GM15510 (cell line): ENCODE measurements around the gene LRRC3.

Experiments used
- POLR2A ChIP-seq: IDR thresholded peaks from 3 replicates; pipeline ENCODE4 v1.6.1; 2011; ENCODE audit warnings: borderline replicate concordance; ENCODE audit not compliant: insufficient read length; ENCODE audit errors: extremely low read depth

The LRRC3 gene

GRCh38 chr21:44432841-44433790, 22.2 kb upstream of the LRRC3 start:
- no peak for TF ChIP-seq POLR2A

- TF ChIP-seq POLR2A, result no peak
Observed at GRCh38 chr21:44433791-44434567, 21.3 kb upstream of the LRRC3 start.

GRCh38 chr21:44434568-44434925, 20.8 kb upstream of the LRRC3 start:
- TF ChIP-seq POLR2A, result no peak

GRCh38 chr21:44434936-44435635, 20.2 kb upstream of the LRRC3 start:
- no peak for TF ChIP-seq POLR2A

GRCh38 chr21:44436111-44436611, 19.1 kb upstream of the LRRC3 start:
- no peak for TF ChIP-seq POLR2A

GRCh38 chr21:44436958-44437357, 18.4 kb upstream of the LRRC3 start:
- no peak for TF ChIP-seq POLR2A

GRCh38 chr21:44437371-44437695, 18.0 kb upstream of the LRRC3 start:
- TF ChIP-seq POLR2A, result no peak

- TF ChIP-seq POLR2A, result no peak
Observed at GRCh38 chr21:44437696-44438431, 17.4 kb upstream of the LRRC3 start.

- no peak for TF ChIP-seq POLR2A
Observed at GRCh38 chr21:44438531-44439210, 16.6 kb upstream of the LRRC3 start.

GRCh38 chr21:44439211-44439600, 16.1 kb upstream of the LRRC3 start:
- no peak for TF ChIP-seq POLR2A

GRCh38 chr21:44440241-44441040, 14.9 kb upstream of the LRRC3 start:
- TF ChIP-seq POLR2A, result no peak

GRCh38 chr21:44441041-44441400, 14.3 kb upstream of the LRRC3 start:
- no peak for TF ChIP-seq POLR2A
